Cardiac septum (tissue), 1 donor: Measurements from ENCODE around the gene TMEM19. TPM values are rescaled to one million over a fixed set of nuclear protein-coding genes. Genes with fewer than 3 reads are reported as not detected.
"Not testable (repeated sequence)": the region's sequence is repeated elsewhere in the genome, so short reads cannot be mapped to it uniquely, and the experiment has no call there.

Experiments used
- DNase-seq: peaks from one replicate; pipeline ENCODE4 v3.0.0-alpha.2; 2020; ENCODE audit warnings: low spot score
- intact Hi-C: fragments of 100-400 bp; cut with DNase I; formaldehyde crosslinking; loops from one replicate; pipeline ENCODE4 v1.14.0; 2022
- total RNA-seq: library from RNA; stranded (reverse); fragmentation: NEBNext Ultra II Directional; extraction: Animal tissue kit (Norgen Biotek cat#: 25700); gene quantifications from one replicate; pipeline ENCODE4 v1.2.1, GENCODE V29; 2021
- donor health status: DM: no; HTN: no; CAD: no.

The TMEM19 gene
- total RNA-seq, 1 donor from 2014 or later: 24.1 TPM

DNA sequence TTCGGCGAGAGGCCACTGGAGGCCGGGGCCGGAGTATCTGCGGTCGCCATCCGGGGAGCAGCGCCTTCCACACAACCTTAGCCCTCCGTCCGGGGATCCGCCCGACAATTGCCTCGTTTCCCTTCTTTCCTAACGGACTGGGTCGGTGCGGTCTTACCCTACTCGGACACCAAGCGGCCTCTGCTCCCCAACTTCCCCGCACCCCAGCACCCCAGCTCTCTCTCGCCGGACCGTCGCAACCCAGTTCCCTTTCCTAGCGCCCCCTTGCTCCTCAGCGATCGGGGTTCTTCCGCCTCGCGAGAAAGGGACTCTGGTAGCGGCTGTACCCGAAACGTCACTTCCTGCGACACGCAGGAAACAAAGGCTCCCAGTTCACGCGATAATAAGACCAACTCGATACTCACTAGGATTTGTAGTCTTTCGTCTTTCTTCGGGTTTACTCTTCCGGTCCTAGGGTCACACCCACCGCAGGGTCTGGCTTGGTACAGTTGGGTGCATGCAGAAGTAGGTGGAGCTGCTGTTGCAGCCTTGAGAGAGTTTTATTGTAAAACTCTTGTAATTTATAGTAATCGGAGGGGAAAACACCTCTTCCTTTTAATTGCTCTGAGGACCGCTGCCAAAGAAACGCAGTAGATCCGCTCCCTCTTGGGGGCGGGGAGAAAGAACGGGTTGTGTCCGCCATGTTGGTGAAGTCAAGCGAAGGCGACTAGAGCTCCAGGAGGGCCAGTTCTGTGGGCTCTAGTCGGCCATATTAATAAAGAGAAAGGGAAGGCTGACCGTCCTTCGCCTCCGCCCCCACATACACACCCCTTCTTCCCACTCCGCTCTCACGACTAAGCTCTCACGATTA lies 22.1 kb upstream of the TMEM19 start, which contains the start of the genes THAP2 and ZFC3H1:
Gene THAP2 (plus strand): TSS at position 741 of the 850 bp plus-strand sequence. CDS start 209 bp downstream, outside the sequence.
Gene ZFC3H1 (minus strand): TSS at position 288 of the 850 bp plus-strand sequence. CDS start 238 bp downstream, at position 50.
- DNase-seq: peak; percentile 98
- intact Hi-C loops: loop anchor here (1.0 kb wide), 2 partner anchors 23 to 91 kb away; partner anchors contain the start of genes RAB21 and TMEM19

DNA sequence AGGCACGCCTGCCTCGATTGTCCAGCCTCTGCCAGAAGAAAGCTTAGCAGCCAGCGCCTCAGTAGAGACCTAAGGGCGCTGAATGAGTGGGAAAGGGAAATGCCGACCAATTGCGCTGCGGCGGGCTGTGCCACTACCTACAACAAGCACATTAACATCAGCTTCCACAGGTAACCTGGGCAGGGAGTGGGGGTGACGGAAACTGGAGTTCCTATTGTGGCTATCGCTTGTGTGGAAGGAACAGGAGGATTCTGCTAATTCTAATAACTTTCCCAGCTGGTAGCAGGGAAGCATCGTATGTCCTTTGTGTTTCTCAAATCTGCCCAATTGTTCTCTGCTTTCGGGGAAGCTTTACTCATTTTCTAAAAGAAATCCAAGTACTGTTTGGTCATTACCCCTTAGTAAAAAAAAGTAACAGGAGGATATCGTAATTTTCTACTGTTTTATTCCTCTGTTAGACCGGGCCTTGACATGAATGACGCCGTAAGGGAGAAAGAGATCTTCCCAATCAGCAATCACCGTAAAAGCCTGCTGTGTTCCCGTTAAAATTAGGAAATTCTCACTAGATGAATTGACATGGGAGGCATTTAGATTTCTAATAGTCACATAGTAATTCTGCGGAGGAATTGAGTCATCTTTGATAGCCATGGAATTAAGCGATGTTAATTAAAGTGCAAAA lies 21.3 kb upstream of the TMEM19 start:
- intact Hi-C loops: loop anchor here (1.0 kb wide), 2 partner anchors 22 to 90 kb away; partner anchors contain the start of genes RAB21 and TMEM19
- DNase-seq: no peak

DNA sequence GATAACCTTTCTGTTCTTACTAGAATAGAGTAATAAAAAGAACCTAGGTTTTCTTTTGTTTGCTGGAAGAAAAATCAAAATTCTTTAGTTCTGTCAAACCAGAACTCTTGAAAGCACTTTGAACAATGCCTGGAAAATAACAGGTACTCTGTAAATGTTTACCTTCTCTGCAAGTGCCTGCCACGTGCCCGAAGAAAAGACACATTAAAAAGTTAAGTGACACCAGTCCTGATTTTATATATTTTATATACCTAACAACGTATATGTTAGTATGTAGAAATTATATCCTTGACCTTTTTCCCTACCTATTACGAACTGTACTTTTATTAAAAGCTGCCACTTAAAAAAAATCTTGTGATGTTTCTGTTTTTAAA lies 20.8 kb upstream of the TMEM19 start:
- intact Hi-C loops: no loop called here
- no peak for DNase-seq

DNA sequence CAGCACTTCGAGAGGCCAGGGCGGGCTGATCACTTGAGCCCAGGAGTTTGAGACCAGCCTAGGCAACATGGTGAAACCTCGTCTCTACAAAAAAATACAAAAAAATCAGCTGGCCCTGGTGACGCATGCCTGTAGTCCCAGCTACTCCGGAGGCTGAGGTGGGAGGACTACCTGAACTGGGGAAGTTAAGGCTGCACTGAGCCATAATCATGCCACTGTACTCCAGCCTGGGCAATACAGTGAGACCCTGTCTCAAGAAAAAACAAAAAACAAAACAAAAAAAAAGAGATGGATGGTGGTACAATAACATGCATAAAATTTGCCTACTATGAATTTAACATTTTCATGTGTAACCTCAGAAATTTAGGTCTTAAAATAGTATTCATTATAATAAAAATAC lies 19.6 kb upstream of the TMEM19 start:
- no peak for DNase-seq
- intact Hi-C loops: no loop called here

DNA sequence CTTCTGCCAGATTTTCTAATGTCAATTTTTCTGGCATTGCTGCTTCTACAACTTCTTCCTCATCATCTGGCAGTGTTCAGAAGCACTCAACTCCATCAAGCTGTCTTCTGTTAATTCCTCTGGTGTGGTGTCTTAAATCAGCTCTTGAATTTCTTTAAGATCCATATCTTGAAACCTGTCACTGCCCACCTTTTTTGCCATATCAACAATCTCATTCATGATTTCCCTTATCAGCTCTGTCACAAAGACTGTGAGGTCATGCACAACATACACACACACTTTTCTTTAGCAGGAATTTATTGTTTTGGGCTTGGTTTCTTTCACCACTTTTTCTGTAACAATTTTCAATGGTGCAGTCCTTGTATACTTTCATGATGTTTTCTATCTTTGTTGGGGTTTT lies 14.6 kb upstream of the TMEM19 start:
- DNase-seq: no peak
- intact Hi-C loops: no loop called here

- no peak for DNase-seq
- intact Hi-C loops: no loop called here
Measured at GRCh38 chr12:71671816-71672215, 14.1 kb upstream of the TMEM19 start.

DNA sequence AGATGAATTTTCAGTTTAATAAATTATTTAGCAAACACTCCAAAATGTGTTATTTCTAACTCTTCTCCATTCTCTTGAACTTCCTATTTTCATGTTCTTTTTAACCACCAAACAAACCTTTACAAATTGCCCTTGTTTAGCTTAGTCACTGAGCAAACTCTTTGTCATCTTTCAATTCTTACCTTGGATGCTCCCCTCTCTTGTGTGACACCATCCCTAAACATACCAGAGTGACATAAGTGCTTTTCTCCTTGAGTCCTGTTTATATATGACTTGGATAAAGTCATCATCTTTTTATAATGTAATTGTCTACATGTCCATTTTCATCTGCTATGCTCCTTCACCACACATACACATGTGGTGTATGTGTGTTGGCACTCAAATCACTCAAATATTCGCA lies 3.4 kb upstream of the TMEM19 start:
- intact Hi-C loops: loop anchor here (10.0 kb wide), 1 partner anchor 162 kb away; no protein-coding TSS in a partner anchor

DNA sequence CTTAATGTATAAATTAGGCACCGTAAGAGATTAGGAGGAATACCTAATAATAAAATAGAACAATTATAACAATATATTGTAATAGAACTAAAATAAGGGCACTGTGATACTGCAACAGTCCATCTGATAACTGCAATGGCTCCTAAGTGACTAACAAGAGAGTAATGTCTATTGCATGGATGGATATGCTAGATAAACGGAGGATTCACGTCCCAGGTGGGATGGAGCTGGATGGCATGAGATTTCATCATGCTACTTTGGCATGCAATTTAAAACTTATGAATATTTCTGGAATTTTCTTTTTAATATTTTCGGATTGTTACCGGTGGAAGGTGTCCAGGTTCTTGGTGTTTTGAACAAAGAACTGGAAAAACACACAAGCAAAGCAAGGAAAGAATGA lies 2.2 kb upstream of the TMEM19 start:
- DNase-seq: no peak
- intact Hi-C loops: loop anchor here (10.0 kb wide), 1 partner anchor 161 kb away; no protein-coding TSS in a partner anchor

More for the DNA sequence above, 3.4 kb upstream of the TMEM19 start:
- DNase-seq: no peak

- DNase-seq: no peak
- intact Hi-C loops: loop anchor here (10.0 kb wide), 1 partner anchor 161 kb away; no protein-coding TSS in a partner anchor
Measured at GRCh38 chr12:71684081-71684480, 1.8 kb upstream of the TMEM19 start.

- intact Hi-C loops: loop anchor here (10.0 kb wide), 1 partner anchor 159 kb away; no protein-coding TSS in a partner anchor
- DNase-seq: no peak
Measured at GRCh38 chr12:71685312-71685906, 473 bp upstream of the TMEM19 start.

DNA sequence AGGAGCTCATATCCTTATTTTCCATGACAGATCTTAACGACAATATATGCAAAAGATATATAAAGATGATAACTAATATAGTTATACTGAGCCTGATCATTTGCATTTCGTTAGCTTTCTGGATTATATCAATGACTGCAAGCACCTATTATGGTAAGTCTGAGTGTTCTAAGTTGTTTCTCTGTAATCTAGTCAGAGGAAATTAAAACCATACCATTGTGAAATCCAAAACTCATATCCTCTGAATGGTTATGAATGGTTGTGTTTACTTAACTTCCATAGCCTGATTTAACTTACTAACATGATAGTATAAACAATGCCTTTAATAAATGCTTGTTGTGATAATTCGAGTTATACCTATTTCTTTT lies 760 bp downstream of the TMEM19 start:
- no peak for DNase-seq
- intact Hi-C loops: loop anchor here (1.0 to 10.0 kb wide), 3 partner anchors 22 to 158 kb away; partner anchors contain the start of genes RAB21 and THAP2

DNA sequence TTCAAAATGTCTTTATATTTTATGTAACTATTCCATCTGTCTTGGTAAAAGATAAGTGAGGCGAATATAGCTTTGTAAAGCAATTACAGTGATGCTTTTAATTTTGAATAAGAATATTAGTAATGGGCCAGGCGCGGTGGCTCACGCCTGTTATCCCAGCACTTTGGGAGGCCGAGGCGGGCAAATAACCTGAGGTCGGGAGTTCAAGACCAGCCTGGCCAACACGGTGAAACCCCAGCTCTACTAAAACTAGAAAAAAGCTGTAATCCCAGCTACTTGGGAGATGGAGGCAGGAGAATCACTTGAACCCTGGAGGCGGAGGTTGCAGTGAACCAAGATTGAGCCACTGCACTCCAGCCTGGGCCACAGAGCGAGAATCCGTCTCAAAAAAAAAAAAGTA lies 1.3 kb downstream of the TMEM19 start:
- DNase-seq: not testable (repeated sequence)
- intact Hi-C loops: loop anchor here (2.0 to 10.0 kb wide), 2 partner anchors 68 to 158 kb away; partner anchors contain the start of gene RAB21

GRCh38 chr12:71688961-71689570 lies 3.2 kb downstream of the TMEM19 start:
- intact Hi-C loops: loop anchor here (10.0 kb wide), 1 partner anchor 156 kb away; no protein-coding TSS in a partner anchor
- no peak for DNase-seq

DNA sequence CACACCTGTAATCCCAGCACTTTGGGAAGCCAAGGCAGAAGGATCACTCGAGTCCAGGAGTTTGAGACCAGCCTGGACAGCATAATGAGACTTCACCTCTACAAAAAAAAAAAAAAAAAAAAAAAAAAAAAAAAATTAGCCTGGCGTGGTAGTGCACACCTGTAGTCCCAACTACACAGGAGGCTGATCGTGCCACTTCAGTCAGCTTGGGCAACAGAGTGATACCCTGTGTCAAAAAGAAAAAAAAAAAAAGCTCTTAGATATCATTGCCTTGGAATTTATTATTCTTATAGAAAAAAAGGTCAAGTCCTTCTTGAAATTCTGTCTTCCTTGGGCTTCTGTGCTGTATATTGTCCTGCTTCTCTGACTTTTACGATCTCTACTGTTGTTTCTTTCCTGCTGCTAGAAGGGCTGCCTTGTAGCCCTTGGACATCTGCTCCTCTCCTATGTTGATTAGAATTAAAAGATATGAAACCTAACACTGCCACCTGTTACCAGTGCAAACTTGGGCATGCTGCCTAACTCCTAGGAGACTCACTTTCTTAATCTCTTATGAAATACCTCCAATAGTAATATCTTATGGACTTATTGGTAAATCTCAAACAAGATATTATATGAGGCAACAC lies 5.7 kb downstream of the TMEM19 start:
- no peak for DNase-seq
- intact Hi-C loops: no loop called here

- intact Hi-C loops: no loop called here
Measured at GRCh38 chr12:71693126-71693525, 7.2 kb downstream of the TMEM19 start.

GRCh38 chr12:71693651-71694050 lies 7.8 kb downstream of the TMEM19 start:
- DNase-seq, intact Hi-C loops: not testable (repeated sequence)

More at GRCh38 chr12:71693126-71693525, 7.2 kb downstream of the TMEM19 start:
- no peak for DNase-seq

- intact Hi-C loops: no loop called here
- DNase-seq: no peak
Measured at GRCh38 chr12:71694099-71694820, 8.4 kb downstream of the TMEM19 start.

DNA sequence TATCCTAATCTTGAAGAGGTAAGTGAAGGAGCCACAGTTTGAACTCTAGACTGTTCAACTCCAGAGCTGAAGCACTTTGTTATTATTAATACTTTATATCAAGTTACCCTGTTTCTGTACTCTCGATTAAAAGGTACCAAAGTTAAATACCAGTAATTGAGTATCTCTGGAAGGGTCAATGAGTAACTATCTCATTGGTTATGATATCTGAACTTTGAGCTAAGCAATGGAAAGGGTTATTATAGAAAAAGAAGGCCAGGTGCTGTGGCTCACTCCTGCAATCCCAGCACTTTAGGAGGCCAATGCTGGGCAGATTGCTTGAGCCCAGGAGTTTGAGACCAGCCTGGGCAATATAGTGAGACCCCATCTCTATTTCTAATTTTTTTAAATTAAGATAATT lies 9.9 kb downstream of the TMEM19 start:
- intact Hi-C loops: no loop called here
- no peak for DNase-seq
